Stimulated activated CD4-positive, alpha-beta T cell treated with anti-CD3 and anti-CD28 coated beads, Interleukin-4, amount 100 ng/mL, for 1 hour (primary cell): ENCODE data around the gene GPATCH8.
A peak's percentile ranks its signal among the peaks of the same experiment; 100 is the strongest.
"Not testable (repeated sequence)": the region's sequence is repeated elsewhere in the genome, so short reads cannot be mapped to it uniquely, and the experiment has no call there.

ENCODE experiments used
- DNase-seq: peaks from one replicate; pipeline ENCODE4 v3.0.0-alpha.2; 2020

Gene GPATCH8

GRCh38 chr17:44527102-44527501 lies 23.9 kb upstream of the GPATCH8 start:
- DNase-seq: no peak

GRCh38 chr17:44523672-44523972 lies 20.4 kb upstream of the GPATCH8 start:
- no peak for DNase-seq

DNA sequence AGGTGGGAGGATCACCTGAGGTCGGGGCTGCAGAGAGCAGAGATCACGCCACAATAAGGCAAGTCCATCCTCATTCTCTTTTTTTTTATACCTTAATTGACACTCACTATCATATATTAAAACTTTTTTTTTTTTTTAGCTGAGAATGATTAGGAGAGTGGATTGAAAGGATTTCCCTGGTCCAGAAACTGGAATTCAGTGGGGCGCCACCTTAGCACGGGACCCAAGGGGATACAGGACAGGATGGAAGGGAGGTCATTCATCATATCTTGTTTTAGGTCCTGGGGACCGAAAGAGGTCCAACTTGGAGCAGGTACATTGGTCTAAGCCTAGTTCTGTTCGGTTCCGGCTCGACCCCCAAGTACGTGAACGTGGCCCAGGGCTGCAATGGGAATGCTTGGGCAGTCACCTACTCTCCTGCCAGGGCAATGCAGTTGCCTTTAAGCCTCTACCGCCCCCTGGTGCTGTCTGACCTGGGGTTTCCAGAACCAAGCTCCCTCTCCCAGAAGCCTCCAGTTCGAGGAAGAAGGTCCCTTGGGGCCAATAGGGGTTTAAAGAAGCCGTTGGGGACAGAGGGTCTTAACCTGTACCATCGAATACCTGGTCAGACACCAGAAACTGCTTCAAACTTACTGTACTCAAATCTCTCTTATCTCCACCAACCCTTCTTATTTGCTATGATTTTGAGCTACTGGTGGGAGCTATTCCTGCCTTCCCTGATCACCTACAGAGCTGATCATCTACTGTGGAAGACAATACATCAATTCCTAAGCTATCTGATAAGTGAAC lies 19.9 kb upstream of the GPATCH8 start:
- peak; percentile 56 for DNase-seq

DNA sequence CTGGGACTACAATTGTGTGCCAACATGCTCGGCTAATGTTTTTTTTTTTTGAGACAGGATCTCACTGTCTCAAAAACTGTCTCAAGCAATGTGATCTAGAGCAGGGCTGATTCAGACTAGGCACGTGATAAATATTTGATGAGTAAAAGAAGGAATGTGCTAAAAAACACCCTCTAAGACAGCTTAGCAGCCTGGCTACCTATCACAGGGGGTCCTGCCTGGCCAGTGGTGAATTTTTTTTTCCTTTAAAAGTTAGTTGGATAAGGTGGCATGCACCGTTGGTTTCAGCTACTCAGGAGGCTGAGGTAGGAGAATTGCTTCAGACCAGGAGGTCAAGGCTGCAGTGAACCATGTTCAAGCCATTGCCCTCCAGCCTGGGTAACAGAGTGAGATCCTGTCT lies 14.8 kb upstream of the GPATCH8 start:
- no peak for DNase-seq

GRCh38 chr17:44511241-44512134 lies 8.3 kb upstream of the GPATCH8 start:
- not testable (repeated sequence) for DNase-seq

GRCh38 chr17:44506939-44507604 lies 3.9 kb upstream of the GPATCH8 start:
- not testable (repeated sequence) for DNase-seq

- DNase-seq: no peak
Measured at GRCh38 chr17:44502598-44503146, 534 bp downstream of the GPATCH8 start.

DNA sequence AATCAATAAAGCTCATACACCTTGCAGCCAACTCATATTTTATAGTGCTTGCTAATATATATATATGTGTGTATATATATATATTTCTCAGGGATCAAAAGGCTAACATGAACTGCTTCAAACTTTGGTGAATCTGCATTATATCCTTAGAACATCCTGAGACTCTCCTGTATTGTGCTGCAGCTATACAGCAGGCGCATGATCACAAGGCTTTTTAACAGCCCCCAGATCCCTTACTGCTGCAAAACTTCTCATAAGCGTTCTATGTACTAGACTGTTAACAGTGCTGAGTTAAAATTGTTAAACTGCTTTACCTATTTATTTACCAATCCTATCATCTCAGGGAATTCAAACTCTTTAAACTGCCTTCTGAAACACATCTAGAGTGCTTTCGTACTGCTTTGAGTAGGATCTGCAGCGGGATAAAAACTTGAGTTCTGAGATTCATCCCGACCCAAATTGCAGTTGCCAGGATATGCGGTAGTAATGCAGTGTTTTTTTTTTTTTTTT lies 1.3 kb downstream of the GPATCH8 start:
- no peak for DNase-seq

- no peak for DNase-seq
Measured at GRCh38 chr17:44499722-44500121, 3.5 kb downstream of the GPATCH8 start.

DNA sequence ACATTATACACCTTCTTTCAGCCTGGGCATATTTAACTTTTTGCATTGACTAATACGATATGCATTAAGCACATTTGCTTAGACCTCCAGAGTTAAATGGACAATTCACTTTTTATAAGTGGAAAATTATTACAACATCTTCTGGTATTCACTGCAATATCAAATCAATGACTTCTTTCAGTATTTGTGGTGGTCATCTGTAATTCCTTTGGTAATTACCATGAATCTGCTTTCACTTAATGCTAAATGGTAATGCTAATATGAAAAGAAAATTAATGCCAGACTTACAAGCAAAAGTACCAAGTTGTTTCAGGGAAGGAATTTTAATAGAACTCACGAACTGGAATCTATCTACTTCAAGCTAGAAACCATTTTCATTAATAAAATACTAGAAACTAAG lies 6.4 kb downstream of the GPATCH8 start:
- no peak for DNase-seq

DNA sequence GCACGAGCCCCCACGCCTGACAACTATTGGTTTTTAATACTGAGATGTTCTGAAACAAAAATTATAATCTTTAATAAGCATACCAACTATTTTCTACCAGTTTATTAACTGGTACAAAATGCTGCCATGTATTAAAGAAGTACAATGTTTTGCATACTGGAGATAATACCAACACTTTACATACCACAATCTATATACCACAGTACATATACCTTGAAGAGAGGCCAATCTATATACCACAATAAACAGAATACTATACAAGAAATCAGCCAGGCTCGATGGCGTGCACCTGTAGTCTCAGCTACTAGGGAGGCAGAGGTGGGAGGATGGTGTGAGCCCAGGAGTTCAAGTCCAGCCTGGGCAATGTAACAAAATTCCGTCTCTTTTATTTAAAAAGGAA lies 9.9 kb downstream of the GPATCH8 start:
- DNase-seq: no peak

DNA sequence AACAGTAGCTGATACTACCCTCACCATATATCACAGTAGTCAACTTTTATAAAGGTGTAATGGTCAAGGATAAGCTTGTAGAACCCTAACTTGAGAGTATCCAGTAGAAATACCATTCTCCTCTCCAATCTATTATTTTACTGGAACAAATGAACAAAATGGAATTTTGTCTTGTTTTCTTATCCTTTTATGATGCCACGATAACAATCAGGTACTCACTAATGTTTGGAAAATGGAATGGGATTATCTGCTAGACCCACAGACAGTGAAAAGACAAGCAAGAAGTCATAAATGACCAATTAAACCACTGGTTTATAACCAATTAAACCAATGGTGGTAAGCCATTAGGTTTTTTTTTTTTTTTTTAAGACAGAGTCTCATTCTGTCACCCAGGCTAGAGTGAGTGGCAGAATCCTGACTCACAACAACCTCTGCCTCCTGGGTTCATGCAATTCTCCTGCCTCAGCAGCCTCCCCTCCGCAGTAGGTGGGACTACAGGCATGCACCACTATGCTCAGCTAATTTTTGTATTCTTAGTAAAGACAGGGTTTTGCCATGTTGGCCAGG lies 10.4 kb downstream of the GPATCH8 start:
- DNase-seq: no peak

- no peak for DNase-seq
Measured at GRCh38 chr17:44489581-44489980, 13.6 kb downstream of the GPATCH8 start.

- no peak for DNase-seq
Measured at GRCh38 chr17:44487170-44487569, 16.0 kb downstream of the GPATCH8 start.

DNA sequence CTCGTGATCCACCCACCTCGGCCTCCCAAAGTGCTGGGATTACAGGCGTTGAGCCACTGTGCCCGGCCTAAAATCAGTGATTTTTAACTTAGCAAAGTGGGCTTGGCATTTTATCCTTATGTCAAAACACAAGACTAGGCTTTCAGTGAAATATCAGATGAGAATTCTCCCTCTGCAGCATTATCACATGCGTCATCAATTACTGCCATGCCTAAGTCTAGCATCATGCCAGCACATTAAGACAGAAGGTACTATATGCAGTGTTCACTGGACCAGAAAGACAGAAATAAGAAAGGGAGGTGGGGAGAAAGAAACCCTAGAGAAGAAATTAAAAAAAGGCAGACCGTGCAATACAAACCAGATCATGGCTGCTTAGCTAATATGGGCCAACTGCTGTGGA lies 29.8 kb downstream of the GPATCH8 start:
- no peak for DNase-seq

DNA sequence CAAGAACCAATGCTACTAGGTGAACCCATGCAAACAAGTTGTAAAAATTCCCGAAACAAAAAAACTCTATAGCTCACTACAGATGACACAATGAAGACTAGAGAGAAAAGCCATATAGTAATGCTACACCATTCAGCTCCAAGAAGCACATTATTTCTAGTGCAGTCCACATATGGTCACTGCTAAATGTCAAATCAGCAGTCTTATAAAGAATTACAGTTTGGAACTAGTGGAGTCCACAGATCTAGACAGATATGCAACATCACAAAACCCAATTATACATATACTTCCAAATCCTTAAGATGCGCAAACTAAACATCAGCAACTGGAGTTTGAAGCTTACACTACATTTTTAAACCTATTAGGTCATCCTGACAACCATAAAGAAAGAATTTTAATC lies 33.5 kb downstream of the GPATCH8 start:
- DNase-seq: no peak

DNA sequence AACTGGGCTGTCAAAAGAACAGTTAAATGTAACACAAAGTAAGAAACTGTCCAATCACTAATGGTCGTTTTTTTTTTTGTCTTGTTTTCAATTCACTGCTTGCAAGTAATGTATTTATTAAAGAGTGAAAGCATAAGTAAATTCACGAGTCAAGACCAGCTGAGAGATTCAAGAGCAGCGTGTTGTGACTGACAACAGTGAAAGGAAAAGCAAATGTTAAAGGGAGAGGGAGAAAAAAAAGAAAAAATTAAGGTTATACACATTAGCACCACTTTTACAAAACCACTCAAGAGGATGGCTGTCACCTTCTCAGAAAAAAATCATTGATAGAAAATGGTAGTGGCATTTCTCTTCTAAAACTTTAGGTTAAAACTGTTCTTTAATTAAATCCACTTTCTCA lies 36.1 kb downstream of the GPATCH8 start:
- DNase-seq: no peak

GRCh38 chr17:44466339-44466738 lies 36.9 kb downstream of the GPATCH8 start:
- DNase-seq: no peak

- no peak for DNase-seq
Measured at GRCh38 chr17:44465897-44466296, 37.3 kb downstream of the GPATCH8 start.

- no peak for DNase-seq
Measured at GRCh38 chr17:44465276-44465675, 37.9 kb downstream of the GPATCH8 start.

DNA sequence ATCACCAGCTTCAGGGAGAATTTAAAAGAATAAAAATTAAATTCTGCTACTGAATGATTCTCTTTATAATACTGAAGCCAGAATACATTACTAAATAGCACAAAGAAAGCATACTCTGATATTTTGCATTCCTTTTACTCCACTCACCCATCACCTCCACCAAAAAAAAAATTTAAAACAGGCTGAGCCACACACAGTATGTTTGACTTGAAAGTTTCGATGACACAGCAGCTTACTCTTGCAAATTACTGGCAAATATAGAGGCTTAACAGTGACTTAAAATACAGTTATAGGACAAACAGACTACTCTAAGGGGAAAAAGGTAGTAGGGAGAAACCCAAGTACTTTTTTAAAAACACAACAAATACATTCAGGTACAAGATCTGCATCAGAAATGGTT lies 39.2 kb downstream of the GPATCH8 start:
- DNase-seq: no peak

- DNase-seq: no peak
Measured at GRCh38 chr17:44451832-44452231, 51.4 kb downstream of the GPATCH8 start.
